Measurements from ENCODE around the gene ZNF189.

Gene ZNF189

DNA sequence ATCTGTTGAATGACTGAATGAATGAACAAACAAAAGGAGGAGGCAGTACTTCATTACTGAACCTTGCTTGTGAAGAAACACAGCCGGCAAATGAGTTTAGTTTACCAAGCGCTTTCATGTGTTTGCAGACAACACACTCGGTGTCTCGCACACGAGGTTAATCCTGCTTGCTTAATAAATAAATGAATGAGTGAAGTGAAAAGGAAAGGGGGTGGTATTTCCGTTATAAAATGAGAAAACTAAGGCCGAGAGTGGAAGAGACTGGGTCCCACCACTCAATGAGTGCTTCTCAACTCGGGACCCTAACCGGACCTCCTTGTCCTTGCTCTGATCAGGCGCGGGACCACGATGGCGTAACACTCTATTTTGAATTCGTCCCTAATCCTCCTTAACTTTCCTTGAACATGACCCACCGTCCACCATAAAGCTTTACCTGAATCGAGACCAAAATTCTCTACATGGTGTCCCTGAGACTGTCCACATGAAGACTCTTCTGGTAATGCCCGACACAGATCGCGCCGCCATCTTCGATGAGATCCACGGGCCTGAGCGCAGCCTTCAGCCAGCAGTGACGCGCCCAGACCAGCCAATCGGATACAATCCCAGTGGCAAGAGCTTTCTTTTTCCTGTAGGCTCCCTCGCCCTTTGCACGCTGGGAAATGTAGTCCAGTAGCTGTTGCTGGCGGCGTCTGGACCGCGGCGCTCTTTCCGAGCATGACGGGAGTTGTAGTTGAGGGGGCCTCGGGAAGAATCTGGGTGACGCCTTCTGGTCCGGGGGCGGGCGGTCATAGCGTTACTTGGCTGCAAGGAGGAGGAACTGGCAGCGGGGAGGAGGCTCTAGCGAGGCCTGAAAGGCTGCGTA lies at the start of gene ZNF189, which contains the start of gene MRPL50:
Gene ZNF189, plus strand, starts transcription at position 784 of the 862 bp plus-strand sequence. CDS start 306 bp downstream, outside the sequence.
Gene MRPL50, minus strand, starts transcription at position 551 of the 862 bp plus-strand sequence. Its CDS starts 26 bp downstream, at position 525.
- peak; percentile 100 for DNase-seq

DNA sequence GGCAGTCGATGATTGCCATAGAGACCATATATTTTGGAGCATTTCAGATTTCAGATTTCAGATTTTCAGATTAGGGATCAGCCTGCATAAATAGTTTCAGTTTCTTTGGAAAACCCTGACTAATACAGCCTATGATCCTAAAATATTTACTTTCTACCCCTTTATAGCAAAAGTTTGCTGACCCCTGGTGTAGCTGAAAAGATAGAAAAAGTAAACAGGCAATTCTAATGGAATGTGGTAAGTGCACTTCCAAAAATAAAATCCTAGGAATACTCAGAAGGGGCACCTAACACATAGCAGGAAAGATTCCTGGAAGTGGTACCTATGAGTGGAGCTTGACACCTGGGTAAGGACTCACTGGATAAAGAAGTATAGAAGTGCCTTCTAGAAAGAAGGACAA lies 48.4 kb upstream of the ZNF189 start:
- DNase-seq: no peak

DNA sequence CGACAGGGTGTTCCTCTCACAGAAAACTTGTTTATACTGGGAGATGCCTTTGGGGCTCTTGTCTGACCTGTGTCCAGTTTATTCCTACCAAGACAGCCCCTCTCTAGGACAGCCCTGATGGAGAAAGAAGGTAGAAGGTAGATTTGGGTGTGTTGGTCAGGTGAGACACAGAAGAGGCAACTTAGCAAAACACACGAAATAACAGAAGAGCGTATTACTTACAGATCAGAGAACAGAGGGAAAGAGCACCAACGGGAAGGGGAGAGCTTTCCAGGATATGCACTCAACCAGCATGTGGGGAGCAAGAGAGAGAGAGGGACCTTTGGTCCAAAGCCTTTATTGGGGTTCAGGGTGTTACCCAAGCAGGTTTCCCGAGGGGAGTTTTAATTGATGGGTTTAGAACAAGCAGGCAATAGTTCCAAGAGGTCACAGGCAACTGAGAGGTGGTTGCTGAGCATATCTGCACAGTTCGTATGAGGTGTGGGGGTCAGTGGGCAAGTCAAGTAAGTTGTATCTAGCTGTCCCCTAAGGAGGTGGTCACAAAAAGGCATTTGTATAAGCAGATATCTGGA lies 45.7 kb upstream of the ZNF189 start:
- no peak for DNase-seq

DNA sequence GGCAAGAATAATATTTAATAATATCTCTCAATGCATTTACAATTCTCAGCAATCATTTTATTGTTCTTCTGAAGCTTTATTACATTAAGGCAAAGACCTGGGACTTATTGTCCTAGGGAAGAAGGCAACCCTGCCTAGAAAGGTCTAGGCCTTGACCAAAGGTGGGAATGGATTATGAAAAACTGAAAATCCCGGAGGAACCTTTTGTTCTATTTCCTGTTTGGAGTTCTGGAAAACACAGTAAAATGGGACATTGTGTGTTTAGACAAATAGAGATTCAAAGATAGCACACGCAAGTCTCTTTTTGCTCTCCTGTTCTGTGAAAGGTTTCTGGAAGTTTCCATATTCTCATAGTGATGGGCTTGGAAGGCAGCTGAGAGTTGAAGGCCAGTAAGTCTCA lies 45.0 kb upstream of the ZNF189 start:
- DNase-seq: no peak

DNA sequence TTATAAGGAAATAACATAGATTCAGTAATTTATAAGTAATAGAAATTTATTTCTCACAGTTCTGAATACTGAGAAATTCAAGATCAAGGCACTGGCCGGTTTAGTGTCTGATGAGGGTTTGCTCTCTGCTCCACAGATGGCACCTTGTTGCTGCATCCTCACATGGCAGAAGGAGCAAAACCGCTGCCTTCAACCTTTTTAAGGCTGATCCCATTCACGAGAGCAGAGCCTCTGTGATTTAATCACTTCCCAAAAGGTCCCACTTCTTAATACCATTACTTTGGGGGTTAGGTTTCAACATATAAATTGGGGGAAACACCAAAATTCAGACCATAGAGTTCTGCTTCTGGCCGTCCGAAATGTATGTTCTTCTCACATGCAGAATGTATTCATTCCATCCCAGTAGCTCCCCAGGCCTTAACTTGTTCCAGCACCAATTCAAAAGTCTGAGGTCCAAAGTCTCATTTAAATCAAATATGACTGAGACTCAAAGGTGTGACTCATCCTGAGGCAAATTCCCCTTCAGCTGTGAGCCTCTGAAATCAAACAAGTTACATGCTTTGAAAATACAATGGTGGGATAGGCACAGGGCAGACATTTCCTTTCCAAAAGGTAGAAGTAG lies 44.4 kb upstream of the ZNF189 start:
- no peak for DNase-seq

DNA sequence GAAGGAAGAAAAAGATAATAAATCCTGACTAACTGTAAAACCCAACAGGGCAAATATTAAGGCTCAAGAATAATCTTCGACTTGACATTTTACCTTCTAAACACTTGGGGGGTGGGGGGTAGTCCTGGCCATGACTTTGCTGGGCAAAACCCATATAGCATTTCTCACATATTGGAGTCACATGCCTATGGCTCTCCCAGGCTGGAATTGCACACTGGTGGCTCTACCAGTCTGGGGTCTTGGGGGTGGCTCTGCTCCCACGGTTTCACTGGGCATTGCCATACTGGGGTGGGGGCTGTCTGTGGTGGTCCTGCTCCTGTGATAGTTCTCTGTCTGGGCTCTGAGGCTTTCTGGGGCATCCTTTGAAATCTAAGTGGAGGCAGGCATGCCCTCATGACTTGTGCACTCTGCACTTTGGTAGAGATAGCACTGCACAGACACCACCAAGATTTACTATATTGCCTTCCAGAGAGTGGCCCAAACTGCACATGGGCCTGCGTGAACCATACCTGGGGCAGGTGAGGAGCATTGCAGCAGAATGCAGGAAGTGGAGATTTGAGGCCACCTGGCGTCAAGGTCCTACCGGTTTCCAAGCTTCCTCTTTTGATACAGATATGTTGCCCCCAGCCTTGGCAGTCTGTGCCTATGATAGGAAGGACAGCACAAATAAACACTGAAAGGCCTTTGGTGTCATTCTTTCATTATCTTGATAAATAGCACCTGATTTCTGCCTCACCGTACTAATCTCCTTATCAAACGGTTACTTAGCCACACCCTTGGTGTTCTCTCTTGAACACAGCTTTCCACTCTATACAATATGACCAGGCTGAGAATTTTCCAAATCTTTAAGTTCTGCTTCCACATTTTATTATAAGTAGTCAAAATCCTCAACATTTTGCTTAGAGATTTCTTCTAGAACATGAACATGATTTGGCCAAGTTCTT lies 43.6 kb upstream of the ZNF189 start:
- no peak for DNase-seq

DNA sequence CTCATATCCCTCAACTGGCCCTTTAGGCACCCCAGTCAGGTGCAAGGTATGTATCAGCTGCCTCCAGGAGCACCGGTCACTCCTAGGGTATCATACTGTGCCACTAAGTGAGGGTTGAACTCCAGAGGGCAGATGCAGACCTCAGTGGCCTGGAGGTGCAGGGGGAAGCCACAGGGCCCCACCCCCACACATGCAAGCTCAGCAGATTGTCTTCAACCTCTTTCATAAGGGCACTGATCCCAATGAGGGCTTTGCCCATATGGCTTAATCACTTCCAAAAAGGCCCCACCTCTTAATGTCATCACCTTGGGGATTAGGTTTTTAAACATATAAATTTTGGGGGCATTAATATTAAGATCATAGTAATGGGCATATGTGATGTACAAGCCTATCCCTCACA lies 42.0 kb upstream of the ZNF189 start:
- no peak for DNase-seq

DNA sequence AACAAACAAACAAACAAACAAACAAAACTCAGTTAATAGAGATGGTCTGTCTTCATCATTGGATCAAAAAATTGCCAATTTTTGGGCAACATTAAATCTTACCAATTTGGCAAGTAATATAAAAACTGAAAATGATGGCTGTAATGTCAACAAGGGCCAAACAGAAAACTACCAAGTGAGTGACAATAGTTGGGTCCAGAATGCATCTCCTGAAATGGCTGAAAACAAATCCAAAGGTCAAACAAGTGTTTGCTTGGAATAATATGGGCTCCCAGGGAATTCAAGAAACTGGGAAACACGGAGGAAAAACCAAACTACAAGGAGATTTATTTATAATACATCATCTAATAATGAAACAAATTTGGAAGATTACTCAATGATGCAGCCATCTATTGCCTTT lies 39.0 kb upstream of the ZNF189 start:
- no peak for DNase-seq

DNA sequence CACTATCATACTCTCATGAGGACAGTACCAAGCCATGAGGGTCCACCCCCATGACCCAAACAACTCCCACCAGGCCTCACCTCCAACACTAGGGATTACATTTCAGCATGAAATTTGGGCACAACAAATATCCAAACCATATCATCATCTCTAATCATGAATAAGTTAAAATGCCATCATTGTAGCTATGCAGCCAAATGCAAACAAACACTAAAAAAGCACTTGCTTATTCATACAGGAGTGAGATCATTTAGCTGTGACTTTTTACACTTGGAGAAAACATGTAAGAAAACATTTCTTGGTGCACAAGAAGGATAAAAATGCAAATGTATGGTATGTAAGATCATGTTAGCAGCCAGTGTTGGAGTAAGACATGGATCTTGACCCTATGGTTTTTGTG lies 38.0 kb upstream of the ZNF189 start:
- DNase-seq: no peak

DNA sequence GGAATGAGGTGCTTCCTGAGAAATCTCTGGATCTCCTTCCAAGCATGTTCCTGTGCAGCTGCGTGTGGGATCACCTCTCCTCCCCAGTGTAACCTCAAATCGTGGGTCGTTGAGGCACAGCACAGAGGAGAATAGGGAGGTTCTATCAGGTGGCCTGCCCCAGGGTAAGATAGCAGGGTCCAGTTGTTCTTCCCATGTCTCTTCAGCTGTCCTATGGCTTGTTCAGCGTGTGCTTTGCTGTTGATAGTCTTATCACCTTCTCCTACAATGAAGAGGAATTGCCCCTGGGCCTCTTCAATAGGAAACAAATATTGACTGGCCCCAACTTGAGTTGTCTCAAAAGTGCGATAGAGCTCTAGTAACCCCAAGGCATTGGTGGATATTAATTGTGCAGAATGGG lies 36.2 kb upstream of the ZNF189 start:
- DNase-seq: no peak

DNA sequence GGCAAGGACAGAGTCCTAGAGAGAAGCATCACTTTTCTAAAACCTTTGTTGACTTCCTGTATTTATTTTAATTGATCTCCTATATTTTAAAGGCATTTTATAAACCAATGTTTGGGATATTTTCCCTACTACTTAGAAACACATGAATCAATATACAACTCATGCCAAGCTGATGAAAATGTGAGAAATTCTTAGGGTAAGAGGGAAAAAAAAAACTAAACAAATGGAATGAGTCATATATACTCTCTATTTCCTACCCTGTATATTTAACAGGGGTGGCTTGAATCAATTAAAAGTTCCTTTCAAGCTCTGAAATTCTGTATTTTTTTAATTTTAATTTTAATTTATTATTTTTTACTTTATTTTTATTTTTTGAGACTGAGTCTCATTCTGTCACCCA lies 33.5 kb upstream of the ZNF189 start:
- no peak for DNase-seq

DNA sequence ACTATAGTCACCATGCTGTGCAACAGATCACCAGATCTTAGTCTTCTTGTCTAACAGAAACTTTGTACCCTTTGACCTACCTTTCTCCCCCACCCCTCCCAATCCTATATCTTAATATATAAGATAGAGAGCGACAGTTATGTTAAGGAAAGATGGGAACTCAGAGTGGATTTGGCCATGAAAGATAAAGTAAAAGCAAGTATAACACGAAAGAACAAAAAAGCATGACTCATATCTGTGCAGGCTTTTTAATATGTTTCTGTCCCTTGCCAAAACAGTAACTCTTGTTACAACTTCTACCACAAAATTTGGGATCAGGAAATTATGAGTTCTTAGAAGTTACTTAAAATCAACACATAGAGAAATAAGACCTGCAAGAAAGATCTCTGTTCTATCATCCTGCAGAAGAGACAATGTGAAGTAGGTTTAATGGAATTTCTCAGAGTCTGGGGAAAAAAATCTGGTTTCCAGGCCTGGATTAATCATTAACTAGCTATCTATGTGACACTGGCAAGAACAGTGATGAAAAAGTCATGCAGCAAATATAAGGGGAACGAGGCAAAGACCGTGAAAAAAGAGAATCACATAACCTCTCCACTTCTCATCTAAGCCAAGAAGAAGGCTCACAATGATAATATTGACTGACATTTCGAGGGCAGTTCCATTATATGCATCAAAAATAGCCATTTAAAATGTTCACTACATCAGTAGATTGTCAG lies 32.5 kb upstream of the ZNF189 start:
- no peak for DNase-seq

DNA sequence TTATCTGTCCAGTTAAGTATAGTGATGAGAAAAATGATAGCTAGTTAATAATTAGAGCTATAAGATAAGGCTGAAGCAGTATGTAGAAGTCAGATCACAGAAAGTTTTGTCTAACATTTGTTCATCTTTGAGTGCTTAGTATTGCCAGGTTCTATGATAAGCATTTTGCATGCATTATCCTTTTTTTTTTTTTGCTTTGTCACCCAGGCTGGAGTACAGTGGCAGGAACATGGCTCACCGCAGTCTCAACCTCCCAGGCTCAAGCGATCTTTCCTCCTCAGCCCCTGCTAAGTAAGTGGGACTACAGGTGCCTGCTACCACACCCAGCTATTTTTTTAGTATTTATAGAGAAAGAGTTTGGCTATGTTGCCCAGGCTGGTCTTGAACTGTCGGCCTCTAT lies 31.3 kb upstream of the ZNF189 start:
- no peak for DNase-seq

DNA sequence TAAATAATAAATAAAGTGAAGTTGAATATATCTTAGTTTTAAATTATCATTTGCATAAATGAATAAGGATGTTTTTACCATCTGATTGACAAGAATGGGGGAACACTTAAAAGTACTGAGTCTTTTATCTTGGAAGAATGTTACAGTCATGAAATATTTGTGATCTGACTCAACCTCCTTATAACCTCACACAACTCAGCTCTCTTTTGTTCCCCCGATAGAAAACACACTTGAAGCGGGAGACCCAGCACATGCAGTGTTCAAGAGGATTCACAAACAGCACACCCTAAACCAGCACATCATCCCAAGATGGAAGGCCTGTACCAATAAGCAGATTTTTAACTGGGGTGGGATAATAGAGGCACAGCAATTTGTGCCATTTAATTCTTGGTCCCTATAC lies 29.4 kb upstream of the ZNF189 start:
- no peak for DNase-seq

DNA sequence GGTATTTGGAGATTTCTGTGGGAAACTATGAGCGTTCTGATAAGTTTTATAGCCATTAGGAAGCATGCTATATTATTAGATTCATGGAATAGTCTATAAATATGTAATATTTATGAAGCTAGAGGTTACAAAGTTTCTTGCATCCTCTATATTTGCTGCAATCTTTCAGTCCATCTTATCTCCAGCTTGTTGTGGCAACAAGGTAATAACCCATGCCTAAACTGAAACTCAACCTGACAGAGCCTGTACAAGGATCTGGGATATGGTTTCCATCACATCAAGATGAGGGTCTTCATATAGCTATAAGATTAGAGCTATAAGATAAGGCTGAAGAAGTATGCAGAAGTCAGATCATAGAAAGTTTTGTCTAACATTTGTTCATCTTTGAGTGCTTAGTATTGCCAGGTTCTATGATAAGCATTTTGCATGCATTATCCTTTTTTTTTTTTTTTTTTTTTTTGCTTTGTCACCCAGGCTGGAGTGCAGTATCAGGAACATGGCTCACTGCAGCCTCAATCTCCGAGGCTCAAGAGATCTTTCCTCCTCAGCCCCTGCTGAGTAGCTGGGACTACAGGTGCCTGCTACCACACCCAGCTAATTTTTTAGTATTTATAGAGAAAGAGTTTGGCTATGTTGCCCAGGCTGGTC lies 28.6 kb upstream of the ZNF189 start:
- no peak for DNase-seq

DNA sequence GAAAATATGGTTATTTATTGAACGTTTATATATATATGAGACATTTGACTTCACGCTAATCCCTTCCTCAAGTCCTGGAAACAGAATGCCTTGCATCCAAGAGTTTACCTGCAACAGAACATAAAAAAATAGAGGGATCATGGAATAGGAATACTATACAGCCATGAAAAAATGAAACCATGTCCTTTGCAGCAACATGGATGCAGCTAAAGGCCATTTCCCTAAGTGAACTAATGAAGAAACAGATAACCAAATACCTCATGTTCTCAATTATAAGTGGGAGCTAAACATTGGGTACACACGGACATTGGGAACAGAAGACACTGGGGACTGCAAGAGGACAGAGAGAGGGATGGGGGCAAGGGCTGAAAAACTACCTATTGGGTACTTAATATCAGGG lies 26.8 kb upstream of the ZNF189 start:
- no peak for DNase-seq

DNA sequence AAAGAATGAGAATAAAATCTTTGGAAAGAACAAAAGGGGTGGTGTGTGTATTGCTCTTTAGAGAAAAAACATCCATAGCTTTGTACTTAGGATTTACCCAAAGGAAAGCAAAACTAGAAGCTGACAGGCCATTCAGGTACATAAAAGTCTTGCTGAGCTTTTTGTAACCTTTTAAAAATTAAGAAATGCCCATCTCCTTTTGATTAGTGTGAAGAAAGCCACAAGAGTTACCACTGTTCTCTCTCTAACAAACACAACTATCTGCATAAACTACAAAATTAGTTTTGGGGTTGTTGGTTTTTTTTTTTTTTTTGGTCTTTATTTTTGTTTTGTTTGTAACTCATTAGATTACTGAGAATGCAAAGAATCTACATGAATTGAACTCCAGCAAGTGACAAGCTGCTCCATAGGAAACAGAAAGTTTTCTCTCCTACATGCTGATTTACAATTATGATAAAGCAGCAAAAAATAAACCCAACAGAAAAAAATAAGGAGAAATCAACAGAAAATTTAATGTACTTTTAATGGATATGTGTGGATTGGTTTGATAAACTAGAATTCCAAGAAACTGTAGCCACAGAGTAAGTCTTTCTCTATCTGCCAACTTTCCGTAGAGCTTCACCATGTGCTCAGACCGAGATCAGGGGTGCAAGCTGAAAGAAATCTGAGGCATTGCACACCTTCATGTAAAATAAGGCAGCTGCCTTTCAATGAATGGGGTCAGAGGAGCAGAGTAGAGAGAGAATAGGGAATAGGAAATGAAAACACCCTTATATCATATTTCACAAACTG lies 26.1 kb upstream of the ZNF189 start:
- no peak for DNase-seq

DNA sequence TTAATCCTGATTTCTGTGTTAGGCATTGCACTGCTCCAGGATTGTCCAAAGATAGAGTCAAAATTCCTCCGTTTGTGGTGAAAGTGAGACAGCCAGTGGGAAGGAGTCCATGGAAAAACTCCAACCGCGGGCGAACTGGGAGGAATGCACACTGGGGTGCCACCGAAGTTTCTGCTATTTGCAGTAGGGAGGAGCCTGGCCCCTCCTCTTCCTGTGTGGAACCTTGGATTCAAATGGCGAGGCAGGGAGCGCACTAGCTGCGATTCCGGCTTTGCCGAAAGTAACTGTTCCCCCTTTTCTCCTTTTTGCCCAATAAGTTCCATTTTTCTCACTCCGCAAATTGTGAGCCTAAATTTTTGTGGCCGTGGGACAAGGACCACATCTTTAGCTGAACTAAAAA lies 23.1 kb upstream of the ZNF189 start:
- DNase-seq: no peak

DNA sequence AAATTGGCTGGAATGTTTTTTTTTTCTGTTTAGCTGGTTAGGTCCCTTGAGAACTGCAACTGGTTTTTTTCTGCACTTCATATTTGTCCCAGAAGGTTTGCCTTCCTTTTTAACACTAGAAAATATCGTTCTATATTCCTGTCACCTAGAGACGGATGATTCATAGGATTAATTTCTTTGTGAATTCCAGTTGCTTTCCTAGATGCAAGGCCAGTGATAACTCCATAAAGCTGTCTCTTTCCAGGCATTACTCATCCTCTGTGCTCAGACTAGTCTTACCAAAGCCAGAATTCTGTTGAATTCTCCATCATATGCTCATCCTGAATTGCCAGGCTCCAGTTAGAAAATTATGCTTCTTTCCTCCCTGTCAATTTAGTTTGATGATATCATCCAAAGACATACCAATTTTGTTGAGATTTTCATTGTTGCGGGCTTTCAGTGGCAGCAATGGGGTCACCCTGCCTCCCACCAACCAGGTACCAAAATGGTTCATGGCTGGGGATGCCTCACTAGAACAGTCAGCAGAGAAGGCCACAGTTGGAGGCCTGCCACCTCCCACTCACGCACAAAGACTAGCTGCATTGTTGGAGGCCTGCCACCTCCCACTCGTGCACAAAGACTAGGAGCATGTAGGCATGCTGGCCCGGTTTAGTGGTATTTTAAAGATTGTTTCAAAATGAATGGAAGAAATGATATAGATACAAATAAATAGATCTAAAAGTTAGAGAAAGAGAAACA lies 22.4 kb upstream of the ZNF189 start:
- no peak for DNase-seq

DNA sequence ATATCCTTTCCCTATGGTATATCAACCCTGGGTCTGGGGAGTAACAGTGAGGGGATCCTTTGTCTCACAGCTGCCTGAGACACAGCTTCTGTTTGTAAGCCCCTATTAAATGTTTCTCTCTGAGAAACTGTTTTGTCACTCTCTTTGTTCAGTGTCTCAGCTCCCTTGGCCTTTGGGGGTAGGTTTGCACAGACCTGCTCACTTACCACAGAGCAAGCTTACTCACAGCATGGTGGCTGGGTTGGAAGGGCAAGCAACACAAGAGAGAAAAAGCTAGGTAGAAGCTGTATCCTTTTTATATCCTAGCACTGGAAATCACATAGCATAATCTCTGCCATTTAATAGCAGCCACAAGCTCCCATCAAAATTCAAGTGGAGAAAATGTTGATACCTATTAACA lies 18.4 kb upstream of the ZNF189 start:
- DNase-seq: no peak
